ENCODE results near the gene OR13G1.
"Not testable (repeated sequence)": the region's sequence is repeated elsewhere in the genome, so short reads cannot be mapped to it uniquely, and the experiment has no call there.

The OR13G1 gene

GRCh38 chr1:247679639-247680038 is at the start of gene OR13G1:
OR13G1 (minus strand) TSS chr1:247679739; CDS start chr1:247673041, 6,698 bp downstream.
- Mint-ChIP-seq H3K9me3 (no peaks in the 10 kb centered on the region), H3K4me3 (no peak within 1 kb of the TSS), H3K36me3 (no peaks in the 10 kb centered on the region), H3K4me1 (no peaks in the 10 kb centered on the region), H3K27ac (no peak within 1 kb of the TSS)
- no peak for DNase-seq (ENCODE audit: low spot score in 2 of 2)
- no peak for ATAC-seq

GRCh38 chr1:247721222-247721621 is 41.7 kb upstream of the OR13G1 start:
- ATAC-seq = no peak
- DNase-seq (ENCODE audit: low spot score in 2 of 2) = no peak
- Mint-ChIP-seq H3K27ac (no peak overlapping the region), H3K4me1 (no peaks in the 10 kb centered on the region), H3K36me3 (no peaks in the 10 kb centered on the region), H3K4me3 (no peak overlapping the region), H3K9me3 (peaks cover 7% of the 10 kb centered on the region)

- Mint-ChIP-seq H3K9me3 (no peaks in the 10 kb centered on the region), H3K27ac (no peak within 1 kb of the TSS), H3K4me3 (no peak within 1 kb of the TSS), H3K4me1 (no peaks in the 10 kb centered on the region), H3K36me3 (no peaks in the 10 kb centered on the region)
- ATAC-seq (no peak), DNase-seq (ENCODE audit: low spot score in 2 of 2) (no peak)
These were observed 37.0 kb upstream of the OR13G1 start, which contains the start of gene OR6F1 for GRCh38 chr1:247716546-247716945. OR6F1 (minus strand) TSS chr1:247716646; CDS start chr1:247712755, 3,891 bp downstream.

GRCh38 chr1:247713753-247714152 is 34.2 kb upstream of the OR13G1 start:
- H3K27ac Mint-ChIP-seq = no peak overlapping the region
- ATAC-seq (no peak), DNase-seq (ENCODE audit: low spot score in 2 of 2) (no peak)
- no peaks in the 10 kb centered on the region for H3K9me3 Mint-ChIP-seq
- H3K36me3 Mint-ChIP-seq = no peaks in the 10 kb centered on the region
- H3K4me1 Mint-ChIP-seq = no peaks in the 10 kb centered on the region
- H3K4me3 Mint-ChIP-seq = no peak overlapping the region

- not testable (repeated sequence) for H3K27ac Mint-ChIP-seq; H3K36me3 Mint-ChIP-seq; H3K4me1 Mint-ChIP-seq; DNase-seq (ENCODE audit: low spot score in 2 of 2); H3K9me3 Mint-ChIP-seq; ATAC-seq; H3K4me3 Mint-ChIP-seq
These were observed 31.1 kb upstream of the OR13G1 start for GRCh38 chr1:247710681-247711080.

GRCh38 chr1:247701338-247701737 is 21.8 kb upstream of the OR13G1 start:
- no peak for DNase-seq (ENCODE audit: low spot score in 2 of 2)
- no peak overlapping the region for H3K27ac Mint-ChIP-seq
- no peaks in the 10 kb centered on the region for H3K4me1 Mint-ChIP-seq
- peaks cover 2% of the 10 kb centered on the region for H3K9me3 Mint-ChIP-seq
- no peak overlapping the region for H3K4me3 Mint-ChIP-seq
- no peak for ATAC-seq
- no peaks in the 10 kb centered on the region for H3K36me3 Mint-ChIP-seq

GRCh38 chr1:247681288-247681897 is 1.9 kb upstream of the OR13G1 start:
- ATAC-seq (no peak), DNase-seq (ENCODE audit: low spot score in 2 of 2) (peak in 1 of 2 donors; percentile 56)
- Mint-ChIP-seq H3K9me3 (peaks cover 3% of the 10 kb centered on the region), H3K4me1 (no peaks in the 10 kb centered on the region), H3K36me3 (no peaks in the 10 kb centered on the region), H3K27ac (no peak overlapping the region), H3K4me3 (no peak overlapping the region)

GRCh38 chr1:247680171-247680570 is 632 bp upstream of the OR13G1 start:
- DNase-seq (ENCODE audit: low spot score in 2 of 2) = no peak
- Mint-ChIP-seq H3K27ac (no peak overlapping the region), H3K4me3 (no peak overlapping the region), H3K9me3 (no peaks in the 10 kb centered on the region), H3K36me3 (no peaks in the 10 kb centered on the region), H3K4me1 (no peaks in the 10 kb centered on the region)
- ATAC-seq = no peak

GRCh38 chr1:247669225-247669624 is 10.3 kb downstream of the OR13G1 start:
- Mint-ChIP-seq H3K9me3 (peaks cover 5% of the 10 kb centered on the region), H3K36me3 (no peaks in the 10 kb centered on the region), H3K4me1 (no peaks in the 10 kb centered on the region), H3K27ac (no peak overlapping the region), H3K4me3 (no peak overlapping the region)
- DNase-seq (ENCODE audit: low spot score in 2 of 2) (no peak), ATAC-seq (no peak)

- H3K4me1 Mint-ChIP-seq = no peaks in the 10 kb centered on the region
- DNase-seq (ENCODE audit: low spot score in 2 of 2) = no peak
- ATAC-seq = no peak
- no peak overlapping the region for H3K4me3 Mint-ChIP-seq
- H3K36me3 Mint-ChIP-seq = no peaks in the 10 kb centered on the region
- H3K27ac Mint-ChIP-seq = no peak overlapping the region
- H3K9me3 Mint-ChIP-seq = peaks cover 2% of the 10 kb centered on the region
These were observed 23.2 kb downstream of the OR13G1 start for GRCh38 chr1:247656221-247656875.

- Mint-ChIP-seq H3K36me3 (no peaks in the 10 kb centered on the region), H3K4me3 (no peak overlapping the region), H3K9me3 (no peaks in the 10 kb centered on the region), H3K27ac (no peak overlapping the region), H3K4me1 (no peaks in the 10 kb centered on the region)
- DNase-seq (ENCODE audit: low spot score in 2 of 2) (no peak), ATAC-seq (no peak)
These were observed 26.5 kb downstream of the OR13G1 start for GRCh38 chr1:247653040-247653439.

GRCh38 chr1:247647864-247648263 is 31.7 kb downstream of the OR13G1 start:
- Mint-ChIP-seq H3K9me3 (no peaks in the 10 kb centered on the region), H3K4me1 (no peaks in the 10 kb centered on the region), H3K27ac (no peak overlapping the region), H3K4me3 (no peak overlapping the region), H3K36me3 (no peaks in the 10 kb centered on the region)
- ATAC-seq (no peak), DNase-seq (ENCODE audit: low spot score in 2 of 2) (no peak)

- Mint-ChIP-seq H3K4me3 (no peak overlapping the region), H3K9me3 (no peaks in the 10 kb centered on the region), H3K27ac (no peak overlapping the region), H3K4me1 (no peaks in the 10 kb centered on the region), H3K36me3 (no peaks in the 10 kb centered on the region)
- ATAC-seq = no peak
- no peak for DNase-seq (ENCODE audit: low spot score in 2 of 2)
These were observed 32.7 kb downstream of the OR13G1 start for GRCh38 chr1:247646867-247647266.

GRCh38 chr1:247642742-247643141 is 36.8 kb downstream of the OR13G1 start:
- Mint-ChIP-seq H3K27ac (no peak overlapping the region), H3K9me3 (peaks cover 3% of the 10 kb centered on the region), H3K4me3 (no peak overlapping the region), H3K4me1 (no peaks in the 10 kb centered on the region), H3K36me3 (no peaks in the 10 kb centered on the region)
- ATAC-seq (no peak), DNase-seq (ENCODE audit: low spot score in 2 of 2) (no peak)

GRCh38 chr1:247639381-247639981 is 40.1 kb downstream of the OR13G1 start:
- ATAC-seq (peak; percentile 49), DNase-seq (ENCODE audit: low spot score in 2 of 2) (no peak)
- H3K36me3 Mint-ChIP-seq = no peaks in the 10 kb centered on the region

GRCh38 chr1:247638781-247639180 is 40.8 kb downstream of the OR13G1 start:
- no peak for DNase-seq (ENCODE audit: low spot score in 2 of 2)
- Mint-ChIP-seq H3K4me3 (no peak overlapping the region), H3K27ac (no peak overlapping the region)

More at GRCh38 chr1:247639381-247639981, 40.1 kb downstream of the OR13G1 start:
- no peak overlapping the region for H3K27ac Mint-ChIP-seq
- no peaks in the 10 kb centered on the region for H3K4me1 Mint-ChIP-seq
- peaks cover 5% of the 10 kb centered on the region for H3K9me3 Mint-ChIP-seq
- no peak overlapping the region for H3K4me3 Mint-ChIP-seq

More at GRCh38 chr1:247638781-247639180, 40.8 kb downstream of the OR13G1 start:
- Mint-ChIP-seq H3K4me1 (no peaks in the 10 kb centered on the region), H3K36me3 (no peaks in the 10 kb centered on the region), H3K9me3 (peaks cover 8% of the 10 kb centered on the region)
- ATAC-seq = no peak
